ENCODE measurements around the gene ARHGEF28. TPM values are rescaled to one million over a fixed set of nuclear protein-coding genes. Genes with fewer than 3 reads are reported as not detected.

Gene ARHGEF28
- total and polyA plus RNA-seq, 2 of the 4 experiments (the other 2 are of a cell fraction): 3.6 to 16.0 TPM

DNA sequence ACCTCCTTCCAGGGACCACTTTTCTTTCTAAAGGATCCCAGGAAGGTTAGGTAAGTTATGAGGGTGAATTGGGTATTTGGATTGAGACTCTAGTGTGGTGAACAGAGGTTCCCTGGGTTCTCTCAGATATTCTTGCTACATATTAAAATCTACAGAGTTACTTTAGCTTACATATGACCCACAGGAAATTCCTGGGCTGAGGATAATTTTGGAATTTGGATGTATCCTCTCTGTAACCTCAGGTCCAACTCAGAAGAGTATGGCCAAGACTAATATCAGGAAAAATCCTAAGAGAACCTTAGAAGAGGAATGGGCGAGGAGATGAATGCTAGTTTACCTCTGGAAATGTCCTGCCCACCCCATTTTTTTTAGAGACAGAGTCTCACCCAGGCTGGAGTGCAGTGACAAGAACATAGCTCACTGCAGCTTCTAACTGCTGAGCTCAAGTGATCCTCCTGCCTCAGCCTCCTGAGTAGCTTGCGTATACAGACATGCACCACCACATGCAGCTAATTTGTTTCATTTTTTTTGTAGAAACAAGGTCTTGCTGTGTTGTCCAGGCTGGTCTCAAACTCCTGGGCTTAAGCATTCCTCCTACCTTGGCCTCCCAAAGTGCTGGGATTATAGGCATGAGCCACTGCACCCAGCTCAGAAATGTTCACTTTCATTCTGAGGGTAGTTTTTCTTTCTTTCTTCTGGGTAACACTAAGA lies 196.4 kb downstream of the ARHGEF28 start:
- Histone ChIP-seq H3K4me3 (ENCODE audit: insufficient read depth, low read depth, low read length) (no peak overlapping the region), H3K23ac (ENCODE audit: low read depth, low read length) (0 out of 2 replicates have a peak overlapping the region, but pooled peaks have one; percentile 1), H2BK5ac (ENCODE audit: low read depth, low read length, poor library complexity, severe bottlenecking) (peak overlapping the region; percentile 80), H3K27ac (ENCODE audit: insufficient read depth, low read length) (0 out of 2 replicates have a peak overlapping the region, but pooled peaks have one; percentile 40), H3K27me3 (ENCODE audit: control insufficient read depth, insufficient read depth, low read length) (no peaks in the 10 kb centered on the region), H3K18ac (ENCODE audit: low read depth, low read length) (peak overlapping the region; percentile 90), H2AFZ (replicated peaks; ENCODE audit: low read length, poor library complexity) (no peak overlapping the region), H3K79me1 (ENCODE audit: low read depth in 1 of 2, low read length in 2 of 2) (peaks cover 11 to 48% of the 10 kb centered on the region in 2 experiments; a peak in 3 of 4 replicates), H3K36me3 (ENCODE audit: control insufficient read depth, insufficient read depth, low read length) (no peaks in the 10 kb centered on the region), H2AK9ac (replicated peaks; ENCODE audit: low read depth, low read length, poor library complexity) (no peak overlapping the region), H3K4me1 (ENCODE audit: control insufficient read depth, insufficient read depth, low read length) (peaks cover 34% of the 10 kb centered on the region), H4K20me1 (ENCODE audit: insufficient read depth, low read length) (no peaks in the 10 kb centered on the region), H3K14ac (replicated peaks; ENCODE audit: low read depth, low read length) (peak overlapping the region; percentile 28), H3K4me2 (ENCODE audit: low read depth, low read length) (peak overlapping the region; percentile 26; the same call in 1 of the 2 replicates), H3K56ac (ENCODE audit: extremely low read depth, insufficient read depth, low read length) (peak overlapping the region; percentile 14; the same call in 1 of the 2 replicates), H3K4ac (ENCODE audit: low read depth, low read length) (peak overlapping the region; percentile 70), H2BK120ac (ENCODE audit: low read depth, low read length) (peak overlapping the region; percentile 58; the same call in 1 of the 2 replicates), H3K9ac (ENCODE audit: low read depth, low read length) (peak overlapping the region; percentile 39; the same call in 1 of the 2 replicates), H3K9me1 (ENCODE audit: insufficient read depth, low read length) (peaks cover 35% of the 10 kb centered on the region), H2BK20ac (ENCODE audit: low read depth, low read length) (peak overlapping the region; percentile 53), H2AK5ac (ENCODE audit: low read depth, low read length) (peak overlapping the region; percentile 74; the same call in 1 of the 2 replicates), H2BK15ac (ENCODE audit: low read depth, low read length) (peak overlapping the region; percentile 36; the same call in 2 of the 3 replicates), H4K91ac (ENCODE audit: insufficient read depth, low read depth, low read length) (peak overlapping the region; percentile 63; the same call in 1 of the 2 replicates), H3K9me3 (ENCODE audit: control insufficient read depth, insufficient read depth, low read length) (no peaks in the 10 kb centered on the region), H4K5ac (ENCODE audit: low read depth, low read length) (peak overlapping the region; percentile 75; the same call in 1 of the 2 replicates), H4K8ac (ENCODE audit: low read depth in 2 of 2, low read length in 2 of 2) (peak overlapping the region; percentile 52 to 62; a peak in 3 of 4 replicates)
- WGBS, 2 experiments (ENCODE audit: extremely low coverage in 2 of 2, insufficient read length in 1 of 2): 100% methylated on average over 1 of the region's 2 CpGs; no CpG with 5 or more reads in 1 of the 2 experiments
- in situ Hi-C loops (cut with MboI; ENCODE audit: low sequenced_read_pairs) (no loop called here), dilution Hi-C loops (cut with HindIII; ENCODE audit: low sequenced_read_pairs, unreplicated experiment) (no loop called here), intact Hi-C loops (cut with micrococcal nuclease) (no loop called here)
- DNase-seq: no peak
- ChIA-PET POLR2A (ENCODE audit: unreplicated experiment) (no interaction called here), CTCF (interaction anchor here (0.6 to 1.5 kb wide), 2 partner anchors 27 to 319 kb away, joined by 4 to 5 read pairs; no protein-coding TSS in a partner anchor)
- no peak for ATAC-seq (ENCODE audit: low read depth)
- TF ChIP-seq, protein P1, sequence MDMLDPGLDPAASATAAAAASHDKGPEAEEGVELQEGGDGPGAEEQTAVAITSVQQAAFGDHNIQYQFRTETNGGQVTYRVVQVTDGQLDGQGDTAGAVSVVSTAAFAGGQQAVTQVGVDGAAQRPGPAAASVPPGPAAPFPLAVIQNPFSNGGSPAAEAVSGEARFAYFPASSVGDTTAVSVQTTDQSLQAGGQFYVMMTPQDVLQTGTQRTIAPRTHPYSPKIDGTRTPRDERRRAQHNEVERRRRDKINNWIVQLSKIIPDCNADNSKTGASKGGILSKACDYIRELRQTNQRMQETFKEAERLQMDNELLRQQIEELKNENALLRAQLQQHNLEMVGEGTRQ (IDR thresholded peaks at IDR 0.05; ENCODE audit: low read depth, low read length): no peak
- TF ChIP-seq MAFK (IDR thresholded peaks at IDR 0.05; ENCODE audit: low read depth, low read length): no peak
- no peak for TF ChIP-seq POLR2A (IDR thresholded peaks at IDR 0.05; ENCODE audit: low read depth, low read length)
- TF ChIP-seq FOS (IDR thresholded peaks at IDR 0.05; ENCODE audit: low read depth, low read length): no peak
- TF ChIP-seq CEBPB (IDR thresholded peaks at IDR 0.05; ENCODE audit: low read depth, low read length): no peak
- TF ChIP-seq RFX5 (IDR thresholded peaks at IDR 0.05; ENCODE audit: low read depth, low read length): no peak
- TF ChIP-seq, protein P2, sequence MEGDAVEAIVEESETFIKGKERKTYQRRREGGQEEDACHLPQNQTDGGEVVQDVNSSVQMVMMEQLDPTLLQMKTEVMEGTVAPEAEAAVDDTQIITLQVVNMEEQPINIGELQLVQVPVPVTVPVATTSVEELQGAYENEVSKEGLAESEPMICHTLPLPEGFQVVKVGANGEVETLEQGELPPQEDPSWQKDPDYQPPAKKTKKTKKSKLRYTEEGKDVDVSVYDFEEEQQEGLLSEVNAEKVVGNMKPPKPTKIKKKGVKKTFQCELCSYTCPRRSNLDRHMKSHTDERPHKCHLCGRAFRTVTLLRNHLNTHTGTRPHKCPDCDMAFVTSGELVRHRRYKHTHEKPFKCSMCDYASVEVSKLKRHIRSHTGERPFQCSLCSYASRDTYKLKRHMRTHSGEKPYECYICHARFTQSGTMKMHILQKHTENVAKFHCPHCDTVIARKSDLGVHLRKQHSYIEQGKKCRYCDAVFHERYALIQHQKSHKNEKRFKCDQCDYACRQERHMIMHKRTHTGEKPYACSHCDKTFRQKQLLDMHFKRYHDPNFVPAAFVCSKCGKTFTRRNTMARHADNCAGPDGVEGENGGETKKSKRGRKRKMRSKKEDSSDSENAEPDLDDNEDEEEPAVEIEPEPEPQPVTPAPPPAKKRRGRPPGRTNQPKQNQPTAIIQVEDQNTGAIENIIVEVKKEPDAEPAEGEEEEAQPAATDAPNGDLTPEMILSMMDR (conservative IDR thresholded peaks at IDR 0.05; ENCODE audit: low read depth, low read length): no peak
- TF ChIP-seq MXI1 (IDR thresholded peaks at IDR 0.05; ENCODE audit: borderline replicate concordance, low read depth, low read length): no peak
- no peak for TF ChIP-seq MAZ (IDR thresholded peaks at IDR 0.05; ENCODE audit: borderline replicate concordance, low read depth, low read length)
- no peak for TF ChIP-seq BHLHE40 (IDR thresholded peaks at IDR 0.05; ENCODE audit: low read depth, low read length)
- TF ChIP-seq SMC3 (IDR thresholded peaks at IDR 0.05; ENCODE audit: low read depth, low read length): no peak
- TF ChIP-seq NFE2L2 (IDR thresholded peaks at IDR 0.05; ENCODE audit: low read depth, low read length): no peak
- no peak for TF ChIP-seq CHD1 (IDR thresholded peaks at IDR 0.05; ENCODE audit: low read depth, low read length)
- TF ChIP-seq RCOR1 (IDR thresholded peaks at IDR 0.05; ENCODE audit: insufficient replicate concordance, low read length): no peak
- no peak for TF ChIP-seq RAD21 (IDR thresholded peaks at IDR 0.05; ENCODE audit: low read length)
- no TSS peak for BruUV-seq (replicated peaks)
